Neutrophil (primary cell): ENCODE results near the gene MATK.

Experiments
- H3K27ac ChIP-seq: fragments of 200-600 bp; sonication (generic); 2 replicates; pipeline ENCODE4 v1.5.1; 2016; ENCODE audit warnings: mild to moderate bottlenecking, moderate library complexity
- H3K27me3 ChIP-seq: fragments of 200-600 bp; sonication (generic); 2 replicates; pipeline ENCODE4 v1.6.0; 2016; ENCODE audit warnings: mild to moderate bottlenecking
- H3K36me3 ChIP-seq: fragments of 200-600 bp; sonication (generic); 2 replicates; pipeline ENCODE4 v1.5.1; 2017
- H3K4me1 ChIP-seq, 2 experiments: fragments of 200-600 bp in 1 of 2; sonication (generic) in 1 of 2; 1 replicate in 1 of 2; 2 replicates in 1 of 2; pipeline versions ENCODE4 v1.5.1 to v1.6.1; 2013 to 2016; ENCODE audit warnings: low read depth in 1 of 2, low read length in 1 of 2, mild to moderate bottlenecking in 1 of 2, moderate library complexity in 1 of 2; ENCODE audit not compliant: control insufficient read depth in 1 of 2, insufficient read depth in 1 of 2
- H3K4me3 ChIP-seq, 2 experiments: fragments of 200-600 bp in 1 of 2; sonication (generic) in 1 of 2; 1 replicate in 1 of 2; 2 replicates in 1 of 2; pipeline ENCODE4 v1.5.1; 2013 to 2016; ENCODE audit warnings: low read depth in 1 of 2, low read length in 1 of 2, mild to moderate bottlenecking in 1 of 2, moderate library complexity in 1 of 2
- H3K9me3 ChIP-seq: fragments of 200-600 bp; sonication (generic); 2 replicates; pipeline ENCODE4 v1.5.1; 2016
- TF ChIP-seq, protein P1 (sequence below): fragments of 200-600 bp; sonication (generic); IDR thresholded peaks from 2 replicates; pipeline ENCODE4 v1.5.1; 2016; ENCODE audit warnings: antibody characterized with exemption

MATK gene

DNA sequence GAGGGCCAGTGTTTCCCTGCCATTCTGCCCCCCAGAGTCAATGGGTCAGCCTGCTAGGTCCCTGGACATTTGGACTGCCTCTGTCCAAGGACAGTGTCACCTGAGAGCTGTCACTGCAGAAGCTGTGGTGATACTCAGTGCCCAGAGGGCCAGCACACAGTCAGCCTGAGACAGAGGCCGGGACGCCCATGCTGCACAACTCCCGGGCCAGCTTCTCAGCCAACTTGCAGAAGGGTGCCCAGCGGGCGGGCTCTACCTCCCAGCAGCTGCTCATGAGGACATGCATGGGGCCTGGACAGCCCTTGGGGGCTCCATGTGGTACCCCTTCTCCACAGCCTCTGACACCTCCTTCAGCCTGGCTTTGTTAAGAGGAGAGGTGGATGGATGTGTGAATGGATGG, 10.3 kb downstream of the MATK start:
- Histone ChIP-seq H3K4me3 (no peak overlapping the region), H3K36me3 (no peaks in the 10 kb centered on the region), H3K27me3 (no peaks in the 10 kb centered on the region), H3K9me3 (peaks cover 3% of the 10 kb centered on the region), H3K27ac (no peak overlapping the region), H3K4me1 (no peaks in the 10 kb centered on the region)
- TF ChIP-seq, protein P1, sequence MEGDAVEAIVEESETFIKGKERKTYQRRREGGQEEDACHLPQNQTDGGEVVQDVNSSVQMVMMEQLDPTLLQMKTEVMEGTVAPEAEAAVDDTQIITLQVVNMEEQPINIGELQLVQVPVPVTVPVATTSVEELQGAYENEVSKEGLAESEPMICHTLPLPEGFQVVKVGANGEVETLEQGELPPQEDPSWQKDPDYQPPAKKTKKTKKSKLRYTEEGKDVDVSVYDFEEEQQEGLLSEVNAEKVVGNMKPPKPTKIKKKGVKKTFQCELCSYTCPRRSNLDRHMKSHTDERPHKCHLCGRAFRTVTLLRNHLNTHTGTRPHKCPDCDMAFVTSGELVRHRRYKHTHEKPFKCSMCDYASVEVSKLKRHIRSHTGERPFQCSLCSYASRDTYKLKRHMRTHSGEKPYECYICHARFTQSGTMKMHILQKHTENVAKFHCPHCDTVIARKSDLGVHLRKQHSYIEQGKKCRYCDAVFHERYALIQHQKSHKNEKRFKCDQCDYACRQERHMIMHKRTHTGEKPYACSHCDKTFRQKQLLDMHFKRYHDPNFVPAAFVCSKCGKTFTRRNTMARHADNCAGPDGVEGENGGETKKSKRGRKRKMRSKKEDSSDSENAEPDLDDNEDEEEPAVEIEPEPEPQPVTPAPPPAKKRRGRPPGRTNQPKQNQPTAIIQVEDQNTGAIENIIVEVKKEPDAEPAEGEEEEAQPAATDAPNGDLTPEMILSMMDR = no peak

DNA sequence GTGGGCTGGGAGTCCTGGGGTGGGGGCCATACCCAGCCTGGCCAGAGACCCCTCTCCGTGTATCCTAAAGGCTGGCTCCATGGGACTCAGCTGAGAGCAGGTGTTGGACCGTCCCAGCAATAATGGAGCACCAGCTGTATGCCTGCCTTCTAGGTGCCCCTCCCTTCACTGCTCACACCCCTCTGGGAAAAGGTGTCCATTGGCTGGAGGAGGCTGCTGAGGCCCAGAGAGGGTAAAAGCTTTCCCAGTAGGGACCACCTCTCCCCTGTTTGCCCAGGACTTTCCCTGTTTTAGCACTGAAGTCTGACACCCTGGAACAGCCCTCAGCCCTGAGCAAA, 10.8 kb downstream of the MATK start:
- no peaks in the 10 kb centered on the region for H3K27me3 ChIP-seq
- no peak overlapping the region for H3K4me3 ChIP-seq
- H3K36me3 ChIP-seq = no peaks in the 10 kb centered on the region
- H3K27ac ChIP-seq = no peak overlapping the region
- no peaks in the 10 kb centered on the region for H3K9me3 ChIP-seq
- TF ChIP-seq, protein P1 = no peak
- no peaks in the 10 kb centered on the region for H3K4me1 ChIP-seq

DNA sequence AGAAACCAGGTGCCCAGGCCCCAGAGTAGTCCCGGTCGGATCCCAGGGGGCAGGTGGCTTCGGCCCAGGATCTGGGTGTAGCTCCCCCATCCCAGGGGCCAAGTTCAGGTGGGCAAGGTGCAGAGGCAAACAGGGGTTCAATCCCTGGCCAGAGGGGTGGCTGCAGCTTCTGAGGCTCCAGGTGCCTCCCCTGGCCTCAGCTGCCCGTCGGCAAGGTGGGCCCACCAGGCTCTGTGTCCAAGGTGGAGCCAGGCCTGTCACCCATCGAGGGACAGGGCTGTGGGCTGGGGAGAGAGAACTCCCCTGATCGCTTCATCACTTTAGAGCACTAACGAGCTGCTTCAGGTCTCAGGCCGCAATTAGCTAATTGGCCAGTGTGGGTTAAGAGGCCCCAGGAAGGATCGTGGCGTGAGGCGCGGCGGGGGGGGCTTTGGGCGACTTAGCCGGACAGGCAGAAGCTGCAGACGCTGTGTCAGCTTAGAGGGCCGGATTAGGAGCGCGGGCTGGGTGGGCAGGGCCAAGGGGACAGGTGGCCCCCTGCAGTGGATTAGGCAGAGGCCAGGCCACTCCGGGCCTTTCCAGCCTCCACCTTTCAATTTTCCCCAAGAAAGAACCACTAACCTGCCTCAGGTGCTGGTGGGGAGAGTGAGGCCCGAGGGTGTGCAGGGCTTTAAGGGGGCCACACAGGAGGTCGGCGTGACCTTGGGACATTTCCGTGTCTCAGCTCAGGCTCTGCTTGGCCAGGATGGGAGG, 11.4 kb downstream of the MATK start:
- Histone ChIP-seq H3K4me3 (no peak overlapping the region), H3K27me3 (no peaks in the 10 kb centered on the region), H3K27ac (no peak overlapping the region), H3K9me3 (no peaks in the 10 kb centered on the region), H3K4me1 (no peaks in the 10 kb centered on the region), H3K36me3 (peaks cover 2% of the 10 kb centered on the region)
- TF ChIP-seq, protein P1 = no peak

DNA sequence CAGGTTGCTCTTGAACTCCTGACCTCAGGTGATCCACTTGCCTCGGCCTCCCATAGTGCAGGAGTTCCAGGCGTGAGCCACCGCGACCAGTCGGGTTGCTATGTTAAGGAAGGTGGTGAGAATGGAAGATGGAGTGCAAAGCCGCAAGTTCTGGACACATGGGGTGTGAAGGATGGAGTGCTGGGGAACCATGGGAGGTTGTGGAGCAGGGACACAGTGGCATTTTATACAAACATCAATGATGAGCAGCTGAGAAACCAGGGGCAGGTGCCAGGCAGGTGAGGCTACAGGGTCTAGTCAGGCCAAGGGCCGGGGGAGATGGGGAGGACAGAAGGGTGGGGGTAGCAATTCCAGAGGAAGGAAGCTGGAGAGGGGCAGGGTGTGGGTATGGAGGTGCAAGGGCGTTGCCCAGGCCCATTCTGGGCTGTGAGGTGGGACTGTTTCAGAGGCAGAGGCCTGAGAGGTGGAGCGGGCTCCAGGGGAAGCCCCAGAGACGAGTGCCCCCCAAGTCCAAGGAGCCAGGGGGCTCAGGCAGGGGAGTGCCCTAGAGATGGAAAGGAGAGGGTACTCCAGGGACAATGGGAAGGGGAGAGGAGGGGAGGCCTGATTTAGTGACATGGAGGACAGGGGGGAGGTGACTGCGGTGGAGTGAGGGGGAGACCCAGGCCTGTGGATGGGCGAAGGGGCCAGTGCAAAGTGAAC, 12.2 kb downstream of the MATK start:
- no peaks in the 10 kb centered on the region for H3K9me3 ChIP-seq
- no peak overlapping the region for H3K4me3 ChIP-seq
- no peaks in the 10 kb centered on the region for H3K4me1 ChIP-seq
- no peak overlapping the region for H3K27ac ChIP-seq
- H3K36me3 ChIP-seq = peaks cover 10% of the 10 kb centered on the region
- no peaks in the 10 kb centered on the region for H3K27me3 ChIP-seq
- TF ChIP-seq, protein P1 = no peak

DNA sequence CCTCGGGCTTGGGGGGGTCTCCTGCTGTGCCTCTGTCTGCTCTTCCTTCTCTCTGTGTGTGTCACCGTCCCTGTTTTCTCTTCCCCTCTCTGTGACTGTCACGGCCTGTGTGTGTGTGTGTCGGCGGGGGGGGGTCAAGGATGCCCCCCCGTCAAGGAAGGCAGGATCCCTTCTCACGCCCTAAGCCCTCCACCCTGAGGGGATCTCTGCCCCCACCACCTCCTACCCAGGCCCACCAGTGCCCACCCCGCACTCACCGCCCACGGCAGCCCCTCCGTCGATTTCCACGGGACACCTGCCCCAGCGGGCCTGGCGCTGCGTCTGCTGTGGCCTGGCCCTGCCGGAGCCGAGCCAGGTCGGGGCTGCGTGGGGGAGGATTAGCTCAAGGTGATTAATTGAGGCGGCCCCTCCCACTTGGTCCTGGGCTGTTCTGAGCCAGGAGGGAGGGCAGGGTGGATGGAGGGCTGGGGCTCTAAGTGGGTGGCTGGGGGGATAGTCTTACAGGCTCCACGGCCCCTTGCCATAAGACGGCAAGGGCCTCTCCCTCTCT, 14.2 kb downstream of the MATK start, which contains the start of gene RAX2:
Gene RAX2 (minus strand): TSS at position 323 of the 550 bp plus-strand sequence. CDS start 486 bp downstream, outside the sequence.
- Histone ChIP-seq H3K27me3 (no peaks in the 10 kb centered on the region), H3K27ac (no peak within 1 kb of the TSS), H3K36me3 (peaks cover 24% of the 10 kb centered on the region), H3K4me1 (no peaks in the 10 kb centered on the region), H3K4me3 (no peak within 1 kb of the TSS), H3K9me3 (no peaks in the 10 kb centered on the region)
- TF ChIP-seq, protein P1 = no peak
